Cardiac muscle cell (in vitro differentiated cells and primary cell): Measurements from ENCODE around the gene C3AR1. TPM values are rescaled to one million over a fixed set of nuclear protein-coding genes. Genes with fewer than 3 reads are reported as not detected.
"Not testable (repeated sequence)": the region's sequence is repeated elsewhere in the genome, so short reads cannot be mapped to it uniquely, and the experiment has no call there.

Experiments
- DNase-seq, 2 donors: peaks; one replicate each; pipeline versions ENCODE4 v3.0.0 to v3.0.0-alpha.2; 2010 to 2017; ENCODE audit warnings: low read depth in 1 of 2, low spot score in 1 of 2
- H3K27ac ChIP-seq: fragments of 200-600 bp; sonication (generic); 2 replicates; pipeline ENCODE4 v1.5.1; 2016
- H3K27me3 ChIP-seq: fragments of 200-600 bp; sonication (generic); 2 replicates; pipeline ENCODE4 v1.6.0; 2016; ENCODE audit warnings: control low read depth
- H3K36me3 ChIP-seq: fragments of 200-600 bp; sonication (generic); 2 replicates; pipeline ENCODE4 v1.5.1; 2016; ENCODE audit warnings: control low read depth
- H3K4me1 ChIP-seq: fragments of 200-600 bp; sonication (generic); 2 replicates; pipeline ENCODE4 v1.8.1; 2017; ENCODE audit warnings: low read depth, mild to moderate bottlenecking, mixed run types
- H3K4me3 ChIP-seq: fragments of 200-600 bp; sonication (generic); 2 replicates; pipeline ENCODE4 v1.5.1; 2016; ENCODE audit warnings: mild to moderate bottlenecking
- H3K9me3 ChIP-seq: fragments of 200-600 bp; sonication (generic); 2 replicates; pipeline ENCODE4 v1.5.1; 2017; ENCODE audit warnings: low read depth, mild to moderate bottlenecking, control low read depth
- polyA plus RNA-seq: library from polyadenylated mRNA; unstranded; fragments of >200 nt; fragmentation: Nextera tagmentation; extraction: Ambion mirVana; gene quantifications from 2 replicates; pipeline ENCODE4 v1.2.1, GENCODE V29; 2016
- total RNA-seq: library from RNA; depleted of rRNA; stranded (reverse); fragments of >200 nt; gene quantifications from 2 replicates; pipeline ENCODE4 v1.2.3, GENCODE V29; 2016
- TF ChIP-seq, protein P1 (sequence below): IDR thresholded peaks from 2 replicates; pipeline ENCODE4 v1.5.1; 2012; ENCODE audit warnings: low read depth, mild to moderate bottlenecking, low read length

C3AR1 gene
- total and polyA plus RNA-seq, 2 experiments from 2014 or later: not detected

DNA sequence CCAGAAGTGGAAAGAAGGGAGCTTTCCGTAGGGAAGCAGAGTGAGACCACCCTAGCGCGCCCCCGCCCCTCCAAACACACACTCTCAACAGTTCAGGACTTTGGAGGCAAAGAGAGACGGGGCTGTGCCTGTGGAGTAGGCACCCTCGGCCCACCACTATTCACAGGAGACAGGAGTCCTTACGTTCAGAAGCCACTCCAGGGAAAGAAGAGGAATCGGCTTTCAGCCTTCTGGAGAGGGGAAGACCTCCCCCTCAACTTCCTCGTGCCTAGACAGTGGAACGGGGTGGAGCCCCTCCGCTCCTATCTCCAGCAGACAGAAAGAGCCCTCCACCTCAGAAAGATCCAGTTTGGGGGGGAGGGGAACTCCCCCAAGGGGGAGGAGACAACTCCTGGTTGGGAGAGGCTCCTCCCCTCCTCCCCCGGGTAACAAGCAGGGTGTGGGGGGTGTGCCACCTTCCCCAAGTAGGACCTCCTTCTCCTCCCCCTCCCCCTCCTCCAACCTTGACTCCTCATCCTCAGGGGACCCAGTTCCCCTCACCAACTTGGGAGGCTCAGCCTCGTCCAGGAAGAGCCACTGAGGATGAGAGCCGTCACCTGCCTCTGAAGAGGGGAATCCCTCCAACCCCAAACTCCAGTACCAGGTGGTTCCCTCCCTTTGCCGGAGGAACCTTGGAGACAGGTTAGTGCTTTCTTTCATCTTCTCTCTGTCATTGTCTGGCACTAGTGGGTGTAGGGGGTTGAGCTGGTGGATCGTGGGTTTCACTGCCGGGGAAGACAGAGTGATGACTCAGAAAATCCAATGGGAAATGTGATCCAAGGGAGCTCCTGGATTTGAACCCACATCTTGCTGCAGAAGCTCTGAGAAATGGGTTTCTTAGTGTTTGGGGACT, 32.8 kb downstream of the C3AR1 start:
- DNase-seq: peak; percentile 40 to 65
- Histone ChIP-seq H3K4me1 (peaks cover 49% of the 10 kb centered on the region), H3K4me3 (peak overlapping the region; percentile 90), H3K9me3 (no peaks in the 10 kb centered on the region), H3K27me3 (no peaks in the 10 kb centered on the region), H3K36me3 (no peaks in the 10 kb centered on the region), H3K27ac (peak overlapping the region; percentile 96)
- TF ChIP-seq, protein P1, sequence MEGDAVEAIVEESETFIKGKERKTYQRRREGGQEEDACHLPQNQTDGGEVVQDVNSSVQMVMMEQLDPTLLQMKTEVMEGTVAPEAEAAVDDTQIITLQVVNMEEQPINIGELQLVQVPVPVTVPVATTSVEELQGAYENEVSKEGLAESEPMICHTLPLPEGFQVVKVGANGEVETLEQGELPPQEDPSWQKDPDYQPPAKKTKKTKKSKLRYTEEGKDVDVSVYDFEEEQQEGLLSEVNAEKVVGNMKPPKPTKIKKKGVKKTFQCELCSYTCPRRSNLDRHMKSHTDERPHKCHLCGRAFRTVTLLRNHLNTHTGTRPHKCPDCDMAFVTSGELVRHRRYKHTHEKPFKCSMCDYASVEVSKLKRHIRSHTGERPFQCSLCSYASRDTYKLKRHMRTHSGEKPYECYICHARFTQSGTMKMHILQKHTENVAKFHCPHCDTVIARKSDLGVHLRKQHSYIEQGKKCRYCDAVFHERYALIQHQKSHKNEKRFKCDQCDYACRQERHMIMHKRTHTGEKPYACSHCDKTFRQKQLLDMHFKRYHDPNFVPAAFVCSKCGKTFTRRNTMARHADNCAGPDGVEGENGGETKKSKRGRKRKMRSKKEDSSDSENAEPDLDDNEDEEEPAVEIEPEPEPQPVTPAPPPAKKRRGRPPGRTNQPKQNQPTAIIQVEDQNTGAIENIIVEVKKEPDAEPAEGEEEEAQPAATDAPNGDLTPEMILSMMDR: no peak

DNA sequence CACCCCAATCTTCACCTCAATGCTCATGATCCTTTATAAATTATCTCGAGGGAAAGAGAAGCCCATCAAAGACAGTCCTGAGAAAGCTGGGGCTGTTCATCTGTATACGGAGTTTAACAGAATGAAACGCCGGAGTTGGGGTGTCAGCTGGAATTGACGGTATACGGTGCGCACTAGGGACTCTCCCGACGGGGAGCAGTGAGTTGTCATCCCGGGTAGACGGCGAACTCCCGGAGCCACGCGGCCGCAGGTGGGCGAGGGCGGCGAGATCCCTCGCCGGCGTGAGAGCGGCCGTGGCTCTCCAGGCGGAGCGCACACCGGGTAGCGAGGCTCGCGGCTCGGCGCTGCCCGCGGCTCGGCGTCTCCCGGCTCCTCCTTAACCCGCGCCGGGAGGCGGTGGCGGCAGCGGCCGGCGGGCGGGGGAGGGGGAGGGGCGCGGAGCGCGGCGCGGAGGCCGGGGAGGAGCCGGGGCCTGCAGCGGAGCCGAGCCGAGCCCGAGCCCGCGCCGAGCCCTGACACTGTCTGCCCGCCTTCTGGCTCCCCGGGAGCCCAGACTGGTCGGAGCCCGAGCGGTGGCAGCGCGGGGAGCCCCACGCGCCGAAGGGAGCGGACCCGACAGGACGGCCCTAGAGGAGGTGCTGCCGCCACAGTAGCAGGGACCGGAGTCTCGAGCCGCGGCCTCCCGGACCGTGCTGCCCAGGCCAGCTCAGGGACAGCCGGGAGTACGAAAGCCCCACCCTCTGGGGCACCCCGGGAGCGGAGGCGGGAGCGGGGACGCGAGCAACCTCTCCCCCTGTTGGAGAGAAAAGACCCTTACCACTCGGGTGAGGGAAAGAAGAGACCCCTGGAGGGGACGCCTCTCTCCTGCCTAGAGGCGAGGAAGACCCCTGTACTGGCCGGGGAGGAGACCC, 33.7 kb downstream of the C3AR1 start, which contains the start of gene FOXJ2:
Gene FOXJ2 (plus strand): TSS at position 475 of the 911 bp plus-strand sequence. CDS start 7,117 bp downstream, outside the sequence.
- Histone ChIP-seq H3K27me3 (no peaks in the 10 kb centered on the region), H3K36me3 (no peaks in the 10 kb centered on the region), H3K27ac (peak within 1 kb of the TSS; percentile 96), H3K9me3 (no peaks in the 10 kb centered on the region), H3K4me3 (peak within 1 kb of the TSS; percentile 90), H3K4me1 (peaks cover 40% of the 10 kb centered on the region)
- peak; percentile 81 to 83 for DNase-seq
- TF ChIP-seq, protein P1: no peak

DNA sequence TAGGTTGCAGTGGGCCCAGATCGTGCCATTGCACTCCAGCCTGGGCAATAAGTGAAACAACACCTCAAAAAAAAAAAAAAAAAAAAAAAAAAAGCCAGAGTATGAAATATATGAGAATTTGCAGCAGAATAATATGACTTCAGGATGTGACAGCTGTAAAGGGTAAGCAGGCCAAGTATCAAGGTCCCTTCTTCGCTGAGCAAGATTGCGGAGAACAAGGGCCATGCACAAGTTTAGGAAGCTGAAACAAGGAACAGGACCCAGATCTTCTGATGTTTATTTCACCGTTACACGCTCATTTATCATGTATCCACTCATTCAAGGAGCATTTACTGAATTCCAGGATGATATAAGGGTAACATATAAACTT, 34.3 kb downstream of the C3AR1 start:
- Histone ChIP-seq H3K36me3 (no peaks in the 10 kb centered on the region), H3K9me3 (no peaks in the 10 kb centered on the region), H3K27ac (peak overlapping the region; percentile 96), H3K4me3 (peak overlapping the region; percentile 90), H3K4me1 (peaks cover 34% of the 10 kb centered on the region), H3K27me3 (no peaks in the 10 kb centered on the region)
- TF ChIP-seq, protein P1: no peak
- DNase-seq: no peak

DNA sequence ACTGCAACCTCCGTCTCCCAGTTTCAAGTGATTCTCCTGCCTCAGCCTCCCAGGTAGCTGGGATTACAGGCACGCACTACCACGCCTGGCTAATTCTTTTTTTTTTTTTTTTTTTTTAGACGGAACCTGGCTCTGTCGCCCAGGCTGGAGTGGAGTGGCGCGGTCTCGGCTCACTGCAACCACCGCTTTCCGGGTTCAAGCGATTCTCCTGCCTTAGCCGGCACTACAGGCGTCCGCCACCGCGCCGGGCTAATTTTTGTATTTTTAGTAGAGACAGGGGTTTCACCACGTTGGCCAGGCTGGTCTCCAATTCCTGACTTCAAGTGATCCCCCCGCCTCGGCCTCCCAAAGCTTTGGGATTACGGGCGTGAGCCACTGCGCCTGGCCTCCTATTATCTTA, 35.1 kb downstream of the C3AR1 start:
- peaks cover 25% of the 10 kb centered on the region for H3K4me1 ChIP-seq
- not testable (repeated sequence) for H3K36me3 ChIP-seq, H3K27ac ChIP-seq, H3K4me3 ChIP-seq, H3K9me3 ChIP-seq, DNase-seq, H3K27me3 ChIP-seq

DNA sequence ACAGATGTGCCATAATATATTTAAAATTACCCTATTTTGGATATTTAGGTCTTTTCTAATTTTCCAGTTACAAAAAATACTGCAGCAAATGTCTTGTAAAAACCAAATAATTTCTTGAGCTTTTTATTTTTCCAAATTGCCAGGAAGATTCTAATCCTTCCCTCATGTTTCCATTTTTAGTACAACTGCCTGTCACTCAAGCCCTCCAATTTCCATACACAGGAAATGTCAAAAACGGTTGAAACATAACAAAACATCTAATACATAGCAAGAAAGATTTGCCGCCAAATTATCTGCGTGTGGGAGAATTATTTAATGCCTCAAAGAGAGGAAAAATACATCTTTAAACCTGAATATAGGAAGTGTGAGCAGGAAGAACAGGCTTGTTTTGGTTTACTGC, 36.0 kb downstream of the C3AR1 start:
- no peak overlapping the region for H3K27ac ChIP-seq
- H3K4me1 ChIP-seq: peaks cover 17% of the 10 kb centered on the region
- no peaks in the 10 kb centered on the region for H3K9me3 ChIP-seq
- TF ChIP-seq, protein P1: no peak
- H3K27me3 ChIP-seq: no peaks in the 10 kb centered on the region
- no peak overlapping the region for H3K4me3 ChIP-seq
- DNase-seq: no peak
- H3K36me3 ChIP-seq: no peaks in the 10 kb centered on the region
